Renal cortical epithelial cell (primary cell): Measurements from ENCODE around the gene FHOD3. TPM values are rescaled to one million over a fixed set of nuclear protein-coding genes. Genes with fewer than 3 reads are reported as not detected.
A peak's percentile ranks its signal among the peaks of the same experiment; 100 is the strongest.

Source experiments
- DNase-seq: peaks from one replicate; pipeline ENCODE4 v3.0.0-alpha.2; 2011; ENCODE audit warnings: low read depth
- total RNA-seq: library from RNA; depleted of rRNA; stranded (reverse); fragments of >200 nt; gene quantifications from 2 replicates; pipeline ENCODE4 v1.2.3, GENCODE V29; 2014

The FHOD3 gene
- total RNA-seq, 1 donor from 2014 or later: 117 TPM

DNA sequence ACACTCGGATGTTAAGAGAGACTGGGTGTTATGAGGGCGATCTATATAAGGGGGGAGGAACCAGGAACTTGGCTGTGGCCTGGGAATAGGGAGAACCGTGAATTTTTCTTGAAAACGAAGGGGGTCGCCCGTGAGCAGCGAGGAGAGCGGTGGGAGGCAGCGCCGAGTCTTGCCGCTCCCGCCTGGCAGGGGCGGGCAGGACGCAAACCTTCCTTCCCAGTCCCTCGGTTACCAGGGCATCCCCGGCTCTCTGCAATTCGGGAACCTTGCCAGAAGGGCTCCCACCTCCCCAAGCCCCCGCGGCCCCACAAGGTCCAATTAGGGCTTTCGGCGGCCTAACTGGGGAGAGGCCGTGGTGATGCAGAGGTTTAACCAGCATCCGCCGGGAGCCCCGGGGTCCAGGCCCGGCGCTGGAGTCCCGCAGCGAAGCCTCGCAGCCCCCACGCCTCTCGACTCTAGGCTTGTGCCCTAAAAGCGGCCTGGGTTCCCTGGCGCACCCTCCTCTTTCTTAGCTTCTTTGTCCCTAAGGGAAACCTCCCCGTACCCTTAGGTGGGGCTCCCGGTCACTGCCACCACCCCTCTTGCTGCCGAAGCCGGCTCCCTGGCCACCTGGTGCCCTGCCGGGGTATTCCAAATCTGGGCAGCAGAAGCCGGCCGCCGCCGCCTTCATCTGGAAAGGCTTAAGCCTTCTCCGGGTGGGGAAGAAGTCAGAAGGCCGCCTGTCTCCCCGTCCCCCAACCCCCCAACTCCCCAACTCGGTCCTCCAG lies 680 bp upstream of the FHOD3 start:
- peak; percentile 62 for DNase-seq

DNA sequence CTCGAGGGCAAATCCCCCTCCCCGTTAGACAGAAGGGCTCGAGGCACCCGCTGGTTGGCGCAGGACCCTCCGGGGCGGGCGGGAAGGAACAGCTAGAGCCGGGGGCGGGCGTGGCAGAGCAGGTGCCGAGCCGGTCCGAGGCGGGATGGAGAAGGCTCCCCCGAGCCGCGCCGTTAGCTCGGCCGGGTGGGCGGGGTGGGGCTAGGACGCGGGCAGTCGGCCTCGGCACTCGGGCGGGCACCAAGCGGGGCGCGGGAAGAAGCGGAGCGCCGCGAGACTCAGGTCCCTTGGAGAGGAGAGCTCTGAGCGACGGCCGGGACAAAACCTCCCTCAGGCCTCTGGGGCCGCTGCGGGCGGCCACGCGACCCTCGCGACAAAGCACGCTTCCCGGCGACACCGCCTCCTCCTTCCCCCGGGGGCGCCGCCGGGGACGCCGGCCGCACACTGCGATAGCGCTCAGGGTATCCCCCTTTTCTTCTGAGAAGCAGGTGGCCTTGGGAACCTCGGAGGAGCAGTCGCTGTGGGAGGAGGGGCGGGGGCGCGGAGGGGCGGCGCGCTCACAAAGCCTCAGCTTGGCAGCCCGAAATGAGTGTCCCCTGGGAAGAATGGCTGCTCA lies 721 bp downstream of the FHOD3 start:
- DNase-seq: no peak

DNA sequence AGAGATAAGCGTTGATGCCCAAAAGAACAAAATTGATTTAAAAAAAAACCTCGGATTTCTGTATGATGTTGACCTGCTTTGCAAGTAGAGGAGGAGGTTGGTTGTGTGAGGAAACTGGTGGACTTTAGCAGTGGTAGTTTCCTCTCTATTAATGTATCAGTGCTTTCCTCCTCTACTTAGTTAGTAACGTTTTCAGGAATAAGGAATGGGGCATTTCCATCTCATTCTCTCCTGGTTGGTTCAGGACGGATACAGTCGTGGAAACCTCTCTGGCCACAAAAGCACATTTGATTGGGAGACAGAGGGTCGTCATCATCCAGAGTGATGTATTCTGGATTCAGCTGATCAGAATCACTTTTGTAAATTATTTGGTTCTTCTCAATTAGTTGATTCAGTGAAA lies 1.5 kb downstream of the FHOD3 start:
- peak; percentile 52 for DNase-seq

DNA sequence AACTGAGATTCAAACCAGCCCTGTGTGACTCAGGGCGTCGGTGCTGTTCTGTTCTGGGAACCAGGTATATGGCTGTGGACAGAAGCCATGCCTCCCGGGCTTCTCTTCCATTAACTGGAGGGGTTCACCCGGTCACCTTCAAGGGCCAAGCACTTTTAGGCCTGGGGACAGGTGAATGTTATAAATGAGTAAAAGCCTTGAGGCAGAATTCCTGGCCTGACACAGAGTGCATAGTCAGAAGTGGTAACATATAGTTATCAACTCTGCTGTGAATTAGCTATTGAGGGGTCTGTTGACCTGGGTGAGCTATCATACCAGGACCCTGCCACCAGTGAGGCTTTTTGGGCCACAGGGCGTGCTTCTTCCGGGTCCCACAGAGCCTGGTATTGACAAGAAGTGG lies 2.7 kb downstream of the FHOD3 start:
- no peak for DNase-seq

DNA sequence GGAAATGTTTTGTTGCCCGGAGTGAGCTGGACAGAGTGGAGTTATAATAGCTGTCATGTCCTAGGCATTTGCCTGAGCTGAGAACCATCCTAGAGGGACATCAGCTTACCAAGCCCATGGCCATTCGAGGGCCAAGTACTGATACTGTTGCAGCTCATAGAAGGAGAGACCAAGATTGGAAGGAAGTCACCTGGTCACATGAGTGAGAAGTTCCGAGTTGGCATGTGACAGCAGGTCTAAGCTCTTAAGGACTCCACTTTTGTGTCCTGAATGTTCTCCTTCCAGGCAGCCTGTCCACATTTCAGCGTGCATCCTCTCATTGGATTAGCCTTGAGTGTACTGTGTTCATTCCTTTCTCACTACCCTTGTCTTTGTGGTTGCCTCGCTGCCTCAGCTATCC lies 4.4 kb downstream of the FHOD3 start:
- no peak for DNase-seq

GRCh38 chr18:36302676-36303075 lies 5.2 kb downstream of the FHOD3 start:
- peak; percentile 74 for DNase-seq

DNA sequence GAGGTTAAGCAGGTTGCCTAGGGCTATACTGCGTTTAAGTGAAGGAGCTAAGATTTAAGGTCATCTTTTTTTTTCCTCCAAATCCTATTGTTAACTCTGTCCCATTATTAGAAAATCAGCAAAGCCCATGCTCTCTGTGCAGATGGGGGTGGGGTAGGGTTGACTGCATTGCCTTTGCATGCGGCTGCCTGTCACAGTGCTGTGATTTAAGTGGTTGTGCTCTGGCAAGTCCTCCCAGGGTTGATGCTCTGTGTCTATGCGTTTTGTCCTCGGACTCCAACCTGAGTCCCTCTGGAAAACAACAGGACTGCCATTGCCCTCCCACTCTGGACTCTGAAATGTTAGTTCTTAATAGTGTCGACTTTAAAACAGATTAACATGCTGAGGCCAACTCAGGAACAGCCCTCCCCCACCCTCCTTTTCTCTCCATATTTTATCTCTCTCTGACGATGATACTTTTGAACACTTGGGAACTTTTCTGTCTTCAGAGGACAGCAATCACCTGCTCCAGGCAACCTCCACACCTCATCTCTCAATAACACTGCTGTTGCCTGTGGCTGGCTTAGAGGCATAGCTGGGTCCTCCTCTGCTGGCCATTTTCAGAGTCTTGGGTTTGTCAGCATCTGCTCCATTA lies 5.8 kb downstream of the FHOD3 start:
- DNase-seq: no peak

DNA sequence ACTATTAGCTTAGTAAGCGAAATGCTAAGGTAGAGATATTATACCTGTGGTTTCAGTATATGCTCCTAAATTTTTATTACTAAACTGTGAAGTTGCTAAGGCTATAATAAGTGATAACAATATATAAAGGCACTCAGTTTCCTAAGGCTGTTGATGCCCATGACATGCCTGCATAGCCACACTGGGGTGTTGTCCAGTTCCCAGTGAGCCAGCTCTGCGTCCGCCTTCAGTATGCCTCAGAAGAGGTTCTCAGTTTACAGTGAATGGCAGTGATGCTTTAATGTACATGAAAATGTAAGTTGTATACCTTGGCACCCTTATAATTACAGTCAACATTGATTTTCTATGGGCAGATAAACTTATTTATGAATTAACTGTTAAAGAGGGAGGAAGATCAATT lies 7.2 kb downstream of the FHOD3 start:
- no peak for DNase-seq

DNA sequence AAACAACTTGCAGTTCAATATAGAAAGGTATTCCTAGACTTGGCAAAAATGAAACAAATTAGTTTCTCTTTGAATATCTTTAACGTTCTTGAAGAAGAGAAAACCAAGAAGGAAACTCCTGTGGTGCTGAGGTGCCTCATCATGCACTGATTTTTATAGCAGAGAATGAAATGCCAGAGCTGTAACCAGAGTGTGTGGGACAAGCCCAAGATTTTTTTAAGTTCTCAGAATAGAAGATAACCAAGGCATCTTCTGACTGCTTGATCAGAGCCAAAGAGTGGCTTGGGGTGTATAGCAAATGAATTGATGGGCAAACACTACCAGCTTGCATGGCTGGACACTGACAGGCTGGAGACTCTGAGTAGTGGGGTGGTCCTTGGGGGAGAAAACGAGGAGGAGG lies 7.9 kb downstream of the FHOD3 start:
- no peak for DNase-seq

- DNase-seq: no peak
Observed at GRCh38 chr18:36307513-36307912, 10.0 kb downstream of the FHOD3 start.

DNA sequence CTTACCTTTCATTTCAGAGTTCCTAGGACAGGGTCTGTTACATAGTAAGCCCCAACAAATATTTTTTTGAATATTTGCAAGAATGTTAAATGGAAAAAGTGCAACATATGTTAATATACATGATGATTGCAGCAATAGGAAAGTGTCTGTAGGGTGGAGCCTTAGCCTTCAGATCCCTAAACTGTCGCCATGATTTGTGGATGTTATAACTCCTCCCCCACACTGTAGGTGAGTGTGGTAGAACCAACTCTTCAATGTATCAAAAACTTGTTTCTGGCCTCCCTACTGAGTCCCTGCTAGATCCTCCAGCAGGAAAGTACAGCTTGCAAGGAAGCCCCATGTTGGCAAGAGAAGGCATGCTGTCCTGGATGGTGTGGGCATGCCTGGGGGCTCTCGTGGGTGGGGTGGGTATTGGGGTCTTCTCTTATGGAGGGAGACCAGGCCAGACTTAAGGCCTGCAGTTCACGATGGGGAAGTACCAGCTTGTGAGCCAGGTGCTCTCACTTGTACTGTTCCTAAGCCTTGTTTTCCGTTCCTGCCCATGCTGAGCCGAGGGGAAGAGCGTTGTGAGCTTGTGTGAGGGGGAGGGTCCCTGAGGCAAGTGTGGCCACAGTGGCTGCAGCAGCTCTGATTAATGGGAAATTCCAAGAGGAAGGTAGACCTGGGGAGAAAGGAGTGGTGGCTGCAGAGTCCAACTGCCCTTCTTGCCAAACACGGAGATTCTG lies 11.4 kb downstream of the FHOD3 start:
- no peak for DNase-seq

DNA sequence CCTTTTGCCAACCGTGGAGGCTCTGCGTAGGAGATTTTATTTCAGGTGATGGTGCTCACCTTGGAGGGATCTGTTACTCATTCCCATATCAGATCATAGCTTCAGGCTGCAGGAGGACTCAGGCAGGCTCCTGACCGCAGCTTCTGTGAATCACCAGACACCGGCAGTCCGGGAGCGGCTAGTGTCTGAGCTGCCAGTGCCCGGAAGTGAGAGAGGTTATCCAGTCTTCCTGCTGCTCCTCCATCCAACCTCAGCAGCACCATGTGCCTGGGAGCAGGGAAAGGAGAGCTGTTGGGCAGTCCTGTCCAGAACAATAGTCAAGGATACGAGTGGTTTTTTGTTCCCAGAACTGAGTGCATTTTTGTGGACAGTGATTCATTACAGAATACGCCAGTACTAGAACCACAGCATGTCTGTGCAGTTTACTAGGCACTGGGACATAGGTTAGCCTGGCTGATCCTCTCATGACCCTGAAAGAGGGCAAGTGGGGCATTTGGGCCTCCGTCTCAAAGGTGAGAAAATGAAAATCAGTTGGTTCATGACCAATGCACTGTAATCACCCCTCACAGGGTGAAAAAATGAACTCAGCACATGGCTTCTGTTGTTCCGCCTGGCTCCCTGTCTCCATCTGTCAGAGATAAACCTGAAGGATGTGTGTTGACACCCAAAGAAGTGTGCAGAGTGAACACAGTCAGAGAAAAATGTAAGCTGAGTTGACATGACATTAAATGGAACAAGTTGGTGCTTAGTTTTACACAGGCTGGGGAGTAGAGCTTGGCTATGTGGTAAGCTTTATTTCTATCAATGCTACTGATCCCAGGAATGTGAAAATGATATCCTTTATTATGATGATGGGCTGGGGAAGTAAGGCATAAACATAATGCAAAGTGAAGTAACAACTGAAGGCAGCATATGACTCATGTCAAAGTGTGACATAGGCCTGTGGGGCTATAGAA lies 12.2 kb downstream of the FHOD3 start:
- peak; percentile 99 for DNase-seq

- DNase-seq: no peak
Observed at GRCh38 chr18:36311026-36311570, 13.6 kb downstream of the FHOD3 start.

GRCh38 chr18:36312806-36313395 lies 15.4 kb downstream of the FHOD3 start:
- no peak for DNase-seq

- no peak for DNase-seq
Observed at GRCh38 chr18:36314098-36314497, 16.6 kb downstream of the FHOD3 start.

DNA sequence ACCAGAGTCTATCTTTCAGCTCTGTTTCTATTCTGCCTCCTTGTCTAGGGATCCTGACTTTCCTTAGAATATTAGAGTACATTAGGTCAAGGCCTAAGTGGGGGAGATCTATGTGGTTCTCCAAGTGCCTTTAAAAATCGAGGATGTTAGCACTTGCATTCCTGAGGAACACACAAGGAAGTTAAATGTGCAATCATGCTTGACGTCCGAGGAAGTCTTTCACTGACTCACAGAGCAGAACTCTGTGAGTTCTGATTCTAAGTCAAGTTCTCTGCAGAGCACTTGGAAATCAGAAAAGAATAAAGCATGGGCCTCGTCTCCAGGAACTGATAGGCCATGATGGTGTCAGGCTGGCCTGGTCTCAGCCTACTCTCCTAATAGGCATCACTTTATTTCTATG lies 17.2 kb downstream of the FHOD3 start:
- peak; percentile 99 for DNase-seq

DNA sequence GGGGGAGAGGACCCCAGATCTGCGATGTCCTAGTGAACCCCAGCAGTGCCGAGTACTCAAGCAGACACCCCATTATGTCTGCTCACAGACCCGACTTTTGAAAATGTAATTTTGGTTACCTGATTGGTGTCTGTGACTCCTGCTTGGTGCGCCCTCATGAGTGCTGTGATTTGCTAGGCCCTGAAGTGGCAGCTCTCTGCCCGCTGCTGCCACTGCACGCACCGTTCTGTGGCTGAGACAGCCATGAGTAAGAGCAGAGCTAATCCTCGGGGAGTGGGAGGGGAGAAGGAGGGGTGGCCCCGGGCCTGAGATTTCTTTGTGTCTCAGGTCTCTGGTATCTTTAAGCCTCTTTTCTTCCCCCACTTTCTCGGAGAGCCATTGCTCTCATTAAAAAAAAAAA lies 18.2 kb downstream of the FHOD3 start:
- peak; percentile 63 for DNase-seq

- no peak for DNase-seq
Observed at GRCh38 chr18:36316246-36316645, 18.7 kb downstream of the FHOD3 start.

- DNase-seq: peak; percentile 69
Observed at GRCh38 chr18:36321658-36322407, 24.3 kb downstream of the FHOD3 start.

- no peak for DNase-seq
Observed at GRCh38 chr18:36322408-36322728, 24.9 kb downstream of the FHOD3 start.
